H1 (cell line): ENCODE results near the gene SLC6A7. TPM values are rescaled to one million over a fixed set of nuclear protein-coding genes. Genes with fewer than 3 reads are reported as not detected.

Experiments
- E2F6 ChIP-seq: IDR thresholded peaks from 2 replicates; pipeline ENCODE4 v1.6.1; 2012; ENCODE audit warnings: inconsistent platforms
- GTF2F1 ChIP-seq: IDR thresholded peaks from 2 replicates; pipeline ENCODE4 v1.6.1; 2012; ENCODE audit warnings: low read depth, low read length, improper control_type of control experiment, borderline replicate concordance
- SAP30 ChIP-seq: fragments of 300-600 bp; sonication (generic); IDR thresholded peaks from 2 replicates; pipeline ENCODE4 v1.7.1; 2012; ENCODE audit warnings: low read length, moderate library complexity, mild to moderate bottlenecking, inconsistent platforms; ENCODE audit not compliant: insufficient read depth, insufficient replicate concordance
- SIX5 ChIP-seq: IDR thresholded peaks from 2 replicates; pipeline ENCODE4 v1.6.1; 2011; ENCODE audit warnings: mild to moderate bottlenecking, low read depth, low read length
- polyA plus RNA-seq, 7 experiments: library from polyadenylated mRNA; depleted of rRNA in 3 of 7; stranded (reverse) in 5 of 7; unstranded in 2 of 7; fragments of >200 nt in 5 of 7; fragments of 200-250 nt in 2 of 7; gene quantifications; 1 replicate in 5 of 7; 2 replicates in 1 of 7; 4 replicates in 1 of 7; pipeline versions ENCODE4 v1.2.1 to v1.2.3, GENCODE V29; 2011 to 2013; ENCODE audit warnings: missing spikeins in 2 of 7, mixed read lengths in 2 of 7
- total RNA-seq: library from RNA; stranded (reverse); fragmentation: NEBNext Ultra II Directional; extraction: Animal tissue kit (Norgen Biotek cat#: 25700); gene quantifications from 2 replicates; pipeline ENCODE4 v1.2.1, GENCODE V29; 2021

SLC6A7 gene
- total and polyA plus RNA-seq, 2 of the 8 experiments (the other 6 are each of a cell fraction or from before 2014, with no cell fraction given): 0.07 to 0.12 TPM

GRCh38 chr5:150244209-150244608 lies 54.3 kb downstream of the SLC6A7 start (continued):
- no peak for TF ChIP-seq GTF2F1
- TF ChIP-seq SIX5: no peak
- no peak for TF ChIP-seq SAP30
- TF ChIP-seq E2F6: no peak
